GM12865 (cell line): ENCODE results near the gene TLE2.
"Not testable (repeated sequence)": the region's sequence is repeated elsewhere in the genome, so short reads cannot be mapped to it uniquely, and the experiment has no call there.

Experiments
- DNase-seq: peaks from one replicate; pipeline ENCODE4 v3.0.0; 2010; ENCODE audit warnings: low read depth
- H3K4me3 ChIP-seq: 2 replicates; pipeline ENCODE4 v1.5.1; 2011; ENCODE audit warnings: mild to moderate bottlenecking, low read depth, low read length, control low read depth
- TF ChIP-seq, protein P1 (sequence below): IDR thresholded peaks from 2 replicates; pipeline ENCODE4 v1.5.1; 2011; ENCODE audit warnings: low read length, control low read depth, low read depth, inconsistent platforms; ENCODE audit not compliant: insufficient read depth; ENCODE audit errors: missing control alignments

TLE2 gene

GRCh38 chr19:3019211-3019854, 9.7 kb downstream of the TLE2 start:
- TF ChIP-seq, protein P1, sequence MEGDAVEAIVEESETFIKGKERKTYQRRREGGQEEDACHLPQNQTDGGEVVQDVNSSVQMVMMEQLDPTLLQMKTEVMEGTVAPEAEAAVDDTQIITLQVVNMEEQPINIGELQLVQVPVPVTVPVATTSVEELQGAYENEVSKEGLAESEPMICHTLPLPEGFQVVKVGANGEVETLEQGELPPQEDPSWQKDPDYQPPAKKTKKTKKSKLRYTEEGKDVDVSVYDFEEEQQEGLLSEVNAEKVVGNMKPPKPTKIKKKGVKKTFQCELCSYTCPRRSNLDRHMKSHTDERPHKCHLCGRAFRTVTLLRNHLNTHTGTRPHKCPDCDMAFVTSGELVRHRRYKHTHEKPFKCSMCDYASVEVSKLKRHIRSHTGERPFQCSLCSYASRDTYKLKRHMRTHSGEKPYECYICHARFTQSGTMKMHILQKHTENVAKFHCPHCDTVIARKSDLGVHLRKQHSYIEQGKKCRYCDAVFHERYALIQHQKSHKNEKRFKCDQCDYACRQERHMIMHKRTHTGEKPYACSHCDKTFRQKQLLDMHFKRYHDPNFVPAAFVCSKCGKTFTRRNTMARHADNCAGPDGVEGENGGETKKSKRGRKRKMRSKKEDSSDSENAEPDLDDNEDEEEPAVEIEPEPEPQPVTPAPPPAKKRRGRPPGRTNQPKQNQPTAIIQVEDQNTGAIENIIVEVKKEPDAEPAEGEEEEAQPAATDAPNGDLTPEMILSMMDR: no peak
- no peak for DNase-seq
- H3K4me3 ChIP-seq: no peak overlapping the region

DNA sequence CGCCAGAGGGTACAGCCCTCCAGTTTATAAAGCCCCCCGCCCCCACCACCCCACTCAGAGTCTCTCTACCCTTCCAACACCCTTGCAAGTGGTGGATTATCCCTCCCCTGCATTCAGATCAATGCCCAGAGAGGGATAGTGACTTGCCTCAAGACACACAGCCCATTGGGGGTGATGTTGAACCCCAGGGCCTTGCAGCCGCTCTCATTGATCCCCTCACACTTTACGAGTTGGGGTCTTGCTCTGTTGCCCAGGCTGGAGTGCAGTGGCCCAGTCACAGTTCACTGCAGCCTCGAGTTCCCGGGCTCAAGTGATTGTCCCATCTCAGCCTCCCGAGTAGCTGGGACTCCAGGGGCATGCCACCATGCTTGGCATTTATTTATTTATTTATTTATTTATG, 11.2 kb downstream of the TLE2 start:
- DNase-seq: no peak
- TF ChIP-seq, protein P1: no peak
- H3K4me3 ChIP-seq: no peak overlapping the region

DNA sequence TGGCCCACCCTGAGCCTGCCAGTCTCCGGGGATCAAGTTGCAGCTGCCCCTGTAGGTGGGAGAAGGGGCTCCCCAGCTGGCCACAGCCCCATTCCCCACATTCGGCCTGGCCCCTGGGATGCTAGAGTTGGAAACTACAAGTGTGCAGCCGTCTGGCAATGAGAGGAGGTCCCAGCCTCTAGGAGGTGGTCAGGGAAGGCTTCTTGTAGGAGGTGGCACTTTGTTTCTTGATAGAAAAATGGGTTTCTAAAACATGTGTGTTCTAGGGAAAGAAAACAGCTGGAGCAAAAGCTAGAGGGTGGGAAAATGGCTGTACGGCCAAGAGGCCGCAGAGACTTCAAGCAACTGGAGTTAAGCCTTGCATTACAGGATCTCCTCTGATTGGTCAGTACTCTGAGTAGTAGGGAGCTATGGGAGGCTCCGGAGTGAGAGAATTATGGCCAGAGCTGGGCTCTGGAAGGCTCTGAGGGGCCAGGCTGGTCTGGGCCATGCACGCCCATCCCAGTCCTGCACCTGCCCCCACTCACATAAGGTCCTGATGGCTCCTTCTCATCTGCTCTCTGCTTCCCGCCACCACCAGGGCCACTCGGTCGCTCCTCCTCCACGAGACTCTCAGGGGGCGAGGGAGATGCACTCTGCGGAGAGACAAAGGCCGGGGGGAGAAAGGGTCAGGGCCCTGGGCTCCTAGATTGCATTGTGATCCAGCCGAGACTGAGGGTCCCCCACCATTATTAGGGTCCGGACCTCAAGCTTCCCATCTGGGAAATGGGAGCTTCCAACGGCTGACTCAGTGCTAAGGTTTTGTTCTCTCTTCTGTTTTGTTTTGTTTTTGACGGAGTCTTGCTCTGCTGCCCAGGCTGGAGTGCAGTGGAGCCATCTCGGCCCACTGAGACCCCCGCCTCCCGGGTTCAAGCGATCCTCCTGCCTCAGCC, 13.7 kb downstream of the TLE2 start:
- no peak overlapping the region for H3K4me3 ChIP-seq
- TF ChIP-seq, protein P1: no peak
- no peak for DNase-seq

DNA sequence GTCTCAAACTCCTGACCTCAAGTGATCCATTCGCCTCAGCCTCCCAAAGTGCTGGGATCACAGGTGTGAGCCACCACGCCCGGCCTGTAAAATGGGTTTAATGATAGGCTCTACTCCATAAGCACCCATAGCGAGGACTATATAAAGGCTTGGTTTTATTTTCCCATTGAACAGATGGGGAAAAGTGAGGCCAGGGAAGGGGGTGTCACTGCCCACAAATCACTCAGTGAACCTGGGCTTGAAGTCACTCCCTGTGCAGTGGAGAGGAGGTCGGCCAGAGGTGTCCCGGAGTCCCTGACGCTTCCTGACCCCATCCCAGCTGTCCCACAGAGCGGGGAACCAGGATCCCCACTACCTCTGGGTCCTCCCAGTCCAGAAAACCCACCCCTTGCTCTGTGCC, 14.9 kb downstream of the TLE2 start:
- TF ChIP-seq, protein P1: no peak
- no peak for DNase-seq
- no peak overlapping the region for H3K4me3 ChIP-seq

GRCh38 chr19:3013263-3013725, 15.8 kb downstream of the TLE2 start:
- no peak for DNase-seq
- TF ChIP-seq, protein P1: no peak

GRCh38 chr19:3012621-3013262, 16.3 kb downstream of the TLE2 start:
- TF ChIP-seq, protein P1: no peak
- DNase-seq: no peak
- no peak overlapping the region for H3K4me3 ChIP-seq

More at GRCh38 chr19:3013263-3013725, 15.8 kb downstream of the TLE2 start:
- H3K4me3 ChIP-seq: no peak overlapping the region

DNA sequence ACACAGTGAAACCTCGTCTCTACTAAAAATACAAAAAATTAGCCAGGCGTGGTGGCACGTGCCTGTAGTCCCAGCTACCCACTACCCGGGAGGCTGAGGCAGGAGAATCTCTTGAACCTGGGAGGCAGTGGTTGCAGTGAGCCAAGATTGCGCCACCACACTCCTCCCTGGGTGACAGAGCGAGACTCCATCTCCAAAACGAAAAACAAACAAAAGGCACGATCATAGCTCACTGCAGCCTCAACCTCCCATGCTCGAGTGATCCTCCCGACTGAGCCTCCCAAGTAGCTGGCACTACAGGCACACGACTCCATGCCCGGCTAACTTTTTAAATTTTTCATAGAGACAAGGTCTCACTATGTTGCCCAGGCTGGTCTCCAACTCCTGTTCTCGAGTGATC, 17.0 kb downstream of the TLE2 start:
- not testable (repeated sequence) for DNase-seq, H3K4me3 ChIP-seq
